Iris pigment epithelial cell (primary cell): ENCODE data around the gene PRRT1B.
A peak's percentile ranks its signal among the peaks of the same experiment; 100 is the strongest.
"Not testable (repeated sequence)": the region's sequence is repeated elsewhere in the genome, so short reads cannot be mapped to it uniquely, and the experiment has no call there.

Experiments used
- DNase-seq: peaks from one replicate; pipeline ENCODE4 v3.0.0-alpha.2; 2011; ENCODE audit warnings: low read depth

The PRRT1B gene

GRCh38 chr9:131545003-131545785 lies at the start of gene PRRT1B:
PRRT1B (plus strand) TSS chr9:131545523; CDS start chr9:131545616, 93 bp downstream.
- no peak for DNase-seq

GRCh38 chr9:131495785-131496184 lies 49.5 kb upstream of the PRRT1B start:
- no peak for DNase-seq

- DNase-seq, result no peak
Observed at GRCh38 chr9:131496844-131497405, 48.4 kb upstream of the PRRT1B start.

GRCh38 chr9:131499254-131499767 lies 46.0 kb upstream of the PRRT1B start:
- DNase-seq, result no peak

GRCh38 chr9:131500377-131500776 lies 44.9 kb upstream of the PRRT1B start:
- DNase-seq, result no peak

GRCh38 chr9:131500939-131501541 lies 44.3 kb upstream of the PRRT1B start:
- DNase-seq, result peak; percentile 77

GRCh38 chr9:131502781-131503625 lies 42.3 kb upstream of the PRRT1B start, which contains the start of gene POMT1:
POMT1 (plus strand) TSS chr9:131502918; CDS start chr9:131504219, 1,301 bp downstream.
- peak; percentile 75 for DNase-seq

- DNase-seq, result peak; percentile 34
Observed at GRCh38 chr9:131503626-131504465, 41.5 kb upstream of the PRRT1B start.

- no peak for DNase-seq
Observed at GRCh38 chr9:131505012-131505411, 40.3 kb upstream of the PRRT1B start.

- DNase-seq, result no peak
Observed at GRCh38 chr9:131511416-131511815, 33.9 kb upstream of the PRRT1B start.

GRCh38 chr9:131511880-131512279 lies 33.4 kb upstream of the PRRT1B start:
- DNase-seq, result no peak

GRCh38 chr9:131513177-131513576 lies 32.1 kb upstream of the PRRT1B start:
- no peak for DNase-seq

- not testable (repeated sequence) for DNase-seq
Observed at GRCh38 chr9:131515559-131516031, 29.7 kb upstream of the PRRT1B start.

GRCh38 chr9:131516100-131516499 lies 29.2 kb upstream of the PRRT1B start:
- DNase-seq, result no peak

- no peak for DNase-seq
Observed at GRCh38 chr9:131516930-131517329, 28.4 kb upstream of the PRRT1B start.

- no peak for DNase-seq
Observed at GRCh38 chr9:131517761-131518190, 27.5 kb upstream of the PRRT1B start.

- no peak for DNase-seq
Observed at GRCh38 chr9:131518553-131518952, 26.8 kb upstream of the PRRT1B start.

GRCh38 chr9:131520503-131520902 lies 24.8 kb upstream of the PRRT1B start:
- no peak for DNase-seq

GRCh38 chr9:131521203-131521602 lies 24.1 kb upstream of the PRRT1B start:
- DNase-seq, result no peak

GRCh38 chr9:131521822-131522221 lies 23.5 kb upstream of the PRRT1B start:
- no peak for DNase-seq
